Kidney tubule cell (primary cell): ENCODE data around the gene R3HDM2.

ENCODE experiments used
- DNase-seq: peaks from one replicate; pipeline ENCODE4 v3.0.0-alpha.2; 2018; ENCODE audit warnings: low spot score

Gene R3HDM2

GRCh38 chr12:57467212-57467874 is 36.5 kb upstream of the R3HDM2 start:
- no peak for DNase-seq

- no peak for DNase-seq
Observed at GRCh38 chr12:57465747-57466505, 35.1 kb upstream of the R3HDM2 start.

- no peak for DNase-seq
Observed at GRCh38 chr12:57465030-57465746, 34.3 kb upstream of the R3HDM2 start.

GRCh38 chr12:57464569-57464968 is 33.7 kb upstream of the R3HDM2 start:
- DNase-seq, result no peak

- no peak for DNase-seq
Observed at GRCh38 chr12:57462912-57463253, 32.0 kb upstream of the R3HDM2 start.

GRCh38 chr12:57462251-57462911 is 31.5 kb upstream of the R3HDM2 start:
- peak; percentile 91 for DNase-seq

GRCh38 chr12:57461917-57462250 is 31.0 kb upstream of the R3HDM2 start:
- DNase-seq, result no peak

GRCh38 chr12:57461276-57461916 is 30.6 kb upstream of the R3HDM2 start:
- no peak for DNase-seq

- no peak for DNase-seq
Observed at GRCh38 chr12:57460841-57461275, 30.0 kb upstream of the R3HDM2 start.

GRCh38 chr12:57460468-57460784 is 29.6 kb upstream of the R3HDM2 start:
- DNase-seq, result no peak

- no peak for DNase-seq
Observed at GRCh38 chr12:57459750-57460467, 29.1 kb upstream of the R3HDM2 start, which contains the start of gene GLI1. Gene GLI1, plus strand, starts transcription at chr12:57459785. Its CDS starts 3,907 bp downstream, at chr12:57463692.

GRCh38 chr12:57459055-57459749 is 28.4 kb upstream of the R3HDM2 start:
- peak; percentile 94 for DNase-seq

- DNase-seq, result no peak
Observed at GRCh38 chr12:57458665-57459054, 27.8 kb upstream of the R3HDM2 start.

- DNase-seq, result no peak
Observed at GRCh38 chr12:57456737-57457490, 26.1 kb upstream of the R3HDM2 start.

GRCh38 chr12:57456145-57456700 is 25.4 kb upstream of the R3HDM2 start:
- DNase-seq, result peak; percentile 59

GRCh38 chr12:57455374-57456144 is 24.7 kb upstream of the R3HDM2 start:
- no peak for DNase-seq

GRCh38 chr12:57454566-57455373 is 23.9 kb upstream of the R3HDM2 start, which contains the start of gene INHBE:
Gene INHBE, plus strand, starts transcription at chr12:57455307. Its CDS starts 230 bp downstream, at chr12:57455537.
- peak; percentile 47 for DNase-seq

GRCh38 chr12:57454213-57454565 is 23.3 kb upstream of the R3HDM2 start:
- DNase-seq, result no peak
